Colonic mucosa (tissue), 4 donors: ENCODE measurements around the gene P2RY2. TPM values are rescaled to one million over a fixed set of nuclear protein-coding genes. Genes with fewer than 3 reads are reported as not detected.

Experiments
- DNase-seq: peaks from one replicate; pipeline ENCODE4 v3.0.0-alpha.2; 2020
- H3K27ac ChIP-seq: fragments of 200-600 bp; one replicate; pipeline ENCODE4 v1.8.0; 2021
- H3K27me3 ChIP-seq: fragments of 200-600 bp; one replicate; pipeline ENCODE4 v1.8.0; 2021
- H3K36me3 ChIP-seq: fragments of 200-600 bp; one replicate; pipeline ENCODE4 v1.8.0; 2021
- H3K4me1 ChIP-seq: fragments of 200-600 bp; one replicate; pipeline ENCODE4 v1.8.0; 2021; ENCODE audit warnings: mild to moderate bottlenecking
- H3K4me3 ChIP-seq: fragments of 200-600 bp; one replicate; pipeline ENCODE4 v1.8.0; 2021
- H3K9ac ChIP-seq, 2 donors: one replicate each; pipeline ENCODE4 v1.7.0; 2013; ENCODE audit warnings: control low read depth in 2 of 2, low read depth in 2 of 2, low read length in 2 of 2
- H3K9me3 ChIP-seq: fragments of 200-600 bp; one replicate; pipeline ENCODE4 v1.8.0; 2021
- intact Hi-C: fragments of 100-400 bp; cut with DNase I; formaldehyde crosslinking; loops from one replicate; pipeline ENCODE4 v1.14.1; 2022
- total RNA-seq, 2 donors: library from RNA; stranded (reverse); fragmentation: NEBNext Ultra II Directional in 1 of 2; extraction: Animal tissue kit (Norgen Biotek cat#: 25700) in 1 of 2; gene quantifications; one replicate each; pipeline ENCODE4 v1.2.1, GENCODE V29; 2021
- TF ChIP-seq, protein P1 (sequence below): fragments of 200-600 bp; IDR thresholded peaks from one replicate; pipeline ENCODE4 v1.8.0; 2022; ENCODE audit warnings: antibody characterized with exemption, mild to moderate bottlenecking
- donor health status: healthy.
- donor health status: DM: no; HTN: no; CAD: no.
- donor health status: DM: no; HTN: no; CAD: no.

The P2RY2 gene
- total RNA-seq, 2 donors from 2014 or later: 17.6 to 27.4 TPM

DNA sequence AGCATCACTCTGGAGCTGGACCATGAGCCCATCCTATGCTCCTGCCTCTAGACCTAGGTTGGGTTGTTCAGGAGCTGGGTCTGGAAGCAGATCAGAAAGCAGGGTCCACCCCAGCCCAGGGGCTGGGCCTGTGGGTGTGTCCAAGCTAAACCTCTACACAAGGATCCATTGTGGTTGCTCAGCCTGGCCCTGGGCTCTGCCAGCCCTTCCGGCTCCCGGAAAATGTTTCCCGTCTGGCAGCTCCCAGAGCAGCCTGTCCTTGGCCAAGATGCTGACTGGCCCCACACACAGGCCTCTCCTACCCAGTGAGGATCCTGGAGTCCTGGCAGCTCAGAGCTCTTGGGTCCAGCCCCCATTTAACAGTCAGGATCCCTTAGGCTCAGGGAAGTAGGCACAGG lies 40.7 kb upstream of the P2RY2 start:
- Histone ChIP-seq H3K4me3 (no peak overlapping the region), H3K27ac (no peak overlapping the region), H3K36me3 (no peaks in the 10 kb centered on the region), H3K4me1 (no peaks in the 10 kb centered on the region), H3K27me3 (no peaks in the 10 kb centered on the region), H3K9ac (no peak overlapping the region), H3K9me3 (no peaks in the 10 kb centered on the region)
- TF ChIP-seq, protein P1, sequence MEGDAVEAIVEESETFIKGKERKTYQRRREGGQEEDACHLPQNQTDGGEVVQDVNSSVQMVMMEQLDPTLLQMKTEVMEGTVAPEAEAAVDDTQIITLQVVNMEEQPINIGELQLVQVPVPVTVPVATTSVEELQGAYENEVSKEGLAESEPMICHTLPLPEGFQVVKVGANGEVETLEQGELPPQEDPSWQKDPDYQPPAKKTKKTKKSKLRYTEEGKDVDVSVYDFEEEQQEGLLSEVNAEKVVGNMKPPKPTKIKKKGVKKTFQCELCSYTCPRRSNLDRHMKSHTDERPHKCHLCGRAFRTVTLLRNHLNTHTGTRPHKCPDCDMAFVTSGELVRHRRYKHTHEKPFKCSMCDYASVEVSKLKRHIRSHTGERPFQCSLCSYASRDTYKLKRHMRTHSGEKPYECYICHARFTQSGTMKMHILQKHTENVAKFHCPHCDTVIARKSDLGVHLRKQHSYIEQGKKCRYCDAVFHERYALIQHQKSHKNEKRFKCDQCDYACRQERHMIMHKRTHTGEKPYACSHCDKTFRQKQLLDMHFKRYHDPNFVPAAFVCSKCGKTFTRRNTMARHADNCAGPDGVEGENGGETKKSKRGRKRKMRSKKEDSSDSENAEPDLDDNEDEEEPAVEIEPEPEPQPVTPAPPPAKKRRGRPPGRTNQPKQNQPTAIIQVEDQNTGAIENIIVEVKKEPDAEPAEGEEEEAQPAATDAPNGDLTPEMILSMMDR: no peak
- intact Hi-C loops: loop anchor here (5.0 kb wide), 1 partner anchor 455 kb away; no protein-coding TSS in a partner anchor
- no peak for DNase-seq

DNA sequence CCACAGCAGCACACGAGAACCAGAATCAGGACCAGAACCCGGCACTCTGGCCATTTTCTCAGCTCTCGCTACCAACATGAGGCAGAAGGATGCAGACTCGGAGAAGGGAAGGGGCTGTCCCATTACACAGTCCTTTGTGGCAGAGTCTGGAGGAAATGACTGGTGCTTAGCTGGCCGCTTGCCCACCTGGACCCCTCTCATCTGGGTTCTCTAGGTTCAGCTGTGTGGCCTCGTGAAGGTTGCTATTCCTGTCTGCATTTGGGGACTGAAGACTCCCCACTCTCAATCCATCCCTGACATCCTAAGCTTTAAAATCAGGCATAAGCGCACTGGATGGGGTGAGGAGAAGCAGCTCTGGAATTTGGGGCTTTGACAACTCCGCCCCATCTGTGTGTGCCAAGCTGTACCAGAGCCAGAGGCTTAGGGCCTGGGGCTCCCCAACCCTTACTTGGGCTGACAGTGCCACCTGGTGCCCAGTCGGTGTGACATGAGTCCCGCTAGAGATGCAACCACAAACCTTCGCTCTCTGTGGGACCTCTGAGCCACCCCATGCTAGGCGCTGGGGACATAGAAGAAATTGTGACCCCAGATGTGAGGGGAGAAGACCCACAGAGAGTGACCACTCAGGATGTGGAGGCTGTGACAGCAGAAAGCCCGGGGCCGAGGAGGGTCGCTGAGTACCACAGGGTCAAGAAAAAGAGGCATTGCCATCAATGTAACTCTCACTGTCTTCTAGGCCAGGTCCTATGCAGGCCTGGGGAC lies 40.1 kb upstream of the P2RY2 start:
- TF ChIP-seq, protein P1: peak; percentile 77
- Histone ChIP-seq H3K36me3 (no peaks in the 10 kb centered on the region), H3K9me3 (no peaks in the 10 kb centered on the region), H3K9ac (no peak overlapping the region), H3K4me3 (no peak overlapping the region), H3K4me1 (no peaks in the 10 kb centered on the region), H3K27me3 (no peaks in the 10 kb centered on the region), H3K27ac (no peak overlapping the region)
- intact Hi-C loops: loop anchor here (2.0 to 5.0 kb wide), 3 partner anchors 255 to 456 kb away; no protein-coding TSS in a partner anchor
- DNase-seq: peak; percentile 82

DNA sequence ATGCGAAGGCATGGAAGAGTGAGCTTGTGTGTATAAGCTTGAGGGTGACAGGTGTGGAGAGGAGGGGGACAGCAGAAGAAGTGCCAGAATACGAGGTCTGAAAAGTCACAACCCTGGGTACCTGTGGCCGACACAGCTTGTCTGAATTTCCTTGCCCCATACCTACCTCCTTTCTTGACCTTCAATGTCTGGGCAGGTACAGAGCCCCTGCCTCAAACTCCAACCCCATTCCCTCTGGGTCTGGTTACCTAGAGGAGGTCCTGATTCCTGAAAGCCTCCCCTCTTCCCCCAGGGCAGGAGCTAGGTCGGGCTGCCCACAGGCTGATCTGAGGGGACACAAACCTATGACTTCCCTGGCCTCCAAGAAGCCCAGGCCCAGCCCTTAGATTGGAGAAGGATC lies 39.4 kb upstream of the P2RY2 start:
- Histone ChIP-seq H3K4me3 (no peak overlapping the region), H3K27ac (no peak overlapping the region), H3K9ac (no peak overlapping the region), H3K9me3 (no peaks in the 10 kb centered on the region), H3K36me3 (no peaks in the 10 kb centered on the region), H3K4me1 (no peaks in the 10 kb centered on the region), H3K27me3 (no peaks in the 10 kb centered on the region)
- intact Hi-C loops: loop anchor here (2.0 to 5.0 kb wide), 3 partner anchors 256 to 456 kb away; no protein-coding TSS in a partner anchor
- no peak for DNase-seq
- TF ChIP-seq, protein P1: no peak

DNA sequence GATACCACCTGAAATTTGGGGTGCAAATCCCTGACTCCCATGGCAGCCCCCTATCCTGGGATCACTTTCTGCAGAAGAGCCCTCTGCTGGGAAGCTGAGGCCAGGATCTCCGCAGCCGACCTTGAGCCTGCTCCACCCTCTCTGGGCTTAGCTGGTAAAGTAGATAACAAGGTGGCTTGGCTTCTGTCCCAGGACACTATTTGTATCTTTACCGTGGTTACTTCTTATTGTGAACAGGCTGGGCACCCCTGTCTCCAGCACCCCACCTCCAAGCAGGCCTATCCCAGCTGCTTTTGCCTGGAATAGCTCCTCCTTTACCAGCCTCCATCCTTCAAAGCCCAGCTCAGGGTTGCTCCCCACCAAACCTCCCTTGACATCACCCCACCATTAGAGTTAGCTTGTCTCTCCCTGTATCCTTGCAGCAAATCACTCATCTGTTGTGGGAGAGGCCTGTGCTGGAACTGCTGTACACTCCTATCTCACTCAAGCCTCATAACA lies 35.2 kb upstream of the P2RY2 start:
- Histone ChIP-seq H3K4me1 (no peaks in the 10 kb centered on the region), H3K4me3 (no peak overlapping the region), H3K9ac (peak overlapping the region in 1 of 2 donors; percentile 30), H3K36me3 (no peaks in the 10 kb centered on the region), H3K9me3 (no peaks in the 10 kb centered on the region), H3K27ac (no peak overlapping the region), H3K27me3 (no peaks in the 10 kb centered on the region)
- DNase-seq: peak; percentile 83
- TF ChIP-seq, protein P1: no peak
- intact Hi-C loops: no loop called here

DNA sequence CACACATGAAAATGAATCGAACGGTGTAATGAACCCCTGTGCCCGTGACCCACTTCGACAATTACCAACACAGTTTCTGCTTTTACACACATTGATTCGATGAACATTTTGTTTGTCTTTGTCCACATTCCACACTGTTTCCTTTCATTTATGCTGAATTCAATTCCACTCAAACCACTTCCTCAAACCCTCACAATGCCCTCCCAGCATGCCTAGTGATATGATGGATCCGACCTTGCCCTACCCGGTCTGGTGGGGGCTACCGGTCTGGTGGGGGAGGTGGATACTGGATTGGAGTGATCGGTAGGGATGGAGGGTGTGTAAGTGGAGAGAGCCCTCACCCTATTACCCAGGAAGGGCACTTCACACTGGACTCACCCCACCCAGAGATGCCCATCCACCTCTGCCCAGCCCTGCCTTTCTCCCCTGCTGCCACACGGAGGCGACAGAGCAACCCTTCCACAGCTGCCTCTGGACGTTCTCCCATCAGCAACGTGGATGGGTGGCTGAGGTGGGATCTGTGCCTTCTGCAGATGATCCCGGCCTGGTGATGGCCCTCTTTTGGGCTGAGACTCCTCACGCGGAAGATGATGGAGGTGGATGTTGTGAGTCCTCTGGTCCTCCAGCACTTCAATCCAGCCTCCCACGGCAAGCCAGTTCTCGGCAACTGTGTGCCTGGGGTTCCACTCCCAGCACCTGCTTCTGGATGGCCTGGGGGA lies 33.0 kb upstream of the P2RY2 start:
- Histone ChIP-seq H3K36me3 (no peaks in the 10 kb centered on the region), H3K27me3 (no peaks in the 10 kb centered on the region), H3K9ac (peak overlapping the region in 1 of 2 donors; percentile 13), H3K4me3 (no peak overlapping the region), H3K9me3 (no peaks in the 10 kb centered on the region), H3K4me1 (no peaks in the 10 kb centered on the region), H3K27ac (no peak overlapping the region)
- intact Hi-C loops: loop anchor here (2.0 kb wide), 2 partner anchors 58 to 104 kb away; no protein-coding TSS in a partner anchor
- TF ChIP-seq, protein P1: peak; percentile 80
- peak; percentile 82 for DNase-seq
